ENCODE results near the gene LY6G6C. TPM values are rescaled to one million over a fixed set of nuclear protein-coding genes. Genes with fewer than 3 reads are reported as not detected.

The LY6G6C gene
- total RNA-seq, 4 donors from 2014 or later: 80.0 to 376 (median 338) TPM

DNA sequence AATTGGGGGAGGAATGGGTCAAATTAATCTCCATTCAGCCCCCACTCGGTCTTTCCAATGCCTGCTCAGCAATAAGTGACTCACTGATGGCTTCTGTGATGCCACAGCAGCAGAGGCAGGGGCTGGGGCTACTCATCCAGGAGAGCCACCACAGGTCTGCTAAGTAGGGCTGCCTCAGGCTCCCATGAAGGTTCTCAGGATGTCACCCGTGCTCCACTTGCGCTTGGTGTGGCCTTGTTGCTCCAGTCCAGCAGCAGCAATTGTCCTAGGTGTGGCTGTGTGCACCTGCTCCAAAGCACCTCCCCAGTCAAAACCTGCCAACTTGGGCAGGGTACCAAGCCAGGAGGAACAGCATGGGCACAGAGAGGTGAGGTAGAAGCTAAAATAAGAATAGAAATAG, 627 bp upstream of the LY6G6C start:
- DNase-seq (ENCODE audit: low spot score in 2 of 2): no peak
- no peaks in the 10 kb centered on the region for H3K27me3 ChIP-seq
- H3K4me1 ChIP-seq: peaks cover 50% of the 10 kb centered on the region
- TF ChIP-seq POLR2AphosphoS5 (IDR thresholded peaks at IDR 0.05) (no peak), EP300 (IDR thresholded peaks at IDR 0.05) (no peak), POLR2A (IDR thresholded peaks at IDR 0.05) (no peak)
- TF ChIP-seq, protein P1, sequence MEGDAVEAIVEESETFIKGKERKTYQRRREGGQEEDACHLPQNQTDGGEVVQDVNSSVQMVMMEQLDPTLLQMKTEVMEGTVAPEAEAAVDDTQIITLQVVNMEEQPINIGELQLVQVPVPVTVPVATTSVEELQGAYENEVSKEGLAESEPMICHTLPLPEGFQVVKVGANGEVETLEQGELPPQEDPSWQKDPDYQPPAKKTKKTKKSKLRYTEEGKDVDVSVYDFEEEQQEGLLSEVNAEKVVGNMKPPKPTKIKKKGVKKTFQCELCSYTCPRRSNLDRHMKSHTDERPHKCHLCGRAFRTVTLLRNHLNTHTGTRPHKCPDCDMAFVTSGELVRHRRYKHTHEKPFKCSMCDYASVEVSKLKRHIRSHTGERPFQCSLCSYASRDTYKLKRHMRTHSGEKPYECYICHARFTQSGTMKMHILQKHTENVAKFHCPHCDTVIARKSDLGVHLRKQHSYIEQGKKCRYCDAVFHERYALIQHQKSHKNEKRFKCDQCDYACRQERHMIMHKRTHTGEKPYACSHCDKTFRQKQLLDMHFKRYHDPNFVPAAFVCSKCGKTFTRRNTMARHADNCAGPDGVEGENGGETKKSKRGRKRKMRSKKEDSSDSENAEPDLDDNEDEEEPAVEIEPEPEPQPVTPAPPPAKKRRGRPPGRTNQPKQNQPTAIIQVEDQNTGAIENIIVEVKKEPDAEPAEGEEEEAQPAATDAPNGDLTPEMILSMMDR (IDR thresholded peaks at IDR 0.05): no peak
- no peak overlapping the region for H3K4me3 ChIP-seq
- H3K36me3 ChIP-seq: peaks cover 14% of the 10 kb centered on the region
- 60% methylated on average over 1 of the region's 3 CpGs for WGBS
- peak overlapping the region; percentile 88 for H3K27ac ChIP-seq
- no peaks in the 10 kb centered on the region for H3K9me3 ChIP-seq

DNA sequence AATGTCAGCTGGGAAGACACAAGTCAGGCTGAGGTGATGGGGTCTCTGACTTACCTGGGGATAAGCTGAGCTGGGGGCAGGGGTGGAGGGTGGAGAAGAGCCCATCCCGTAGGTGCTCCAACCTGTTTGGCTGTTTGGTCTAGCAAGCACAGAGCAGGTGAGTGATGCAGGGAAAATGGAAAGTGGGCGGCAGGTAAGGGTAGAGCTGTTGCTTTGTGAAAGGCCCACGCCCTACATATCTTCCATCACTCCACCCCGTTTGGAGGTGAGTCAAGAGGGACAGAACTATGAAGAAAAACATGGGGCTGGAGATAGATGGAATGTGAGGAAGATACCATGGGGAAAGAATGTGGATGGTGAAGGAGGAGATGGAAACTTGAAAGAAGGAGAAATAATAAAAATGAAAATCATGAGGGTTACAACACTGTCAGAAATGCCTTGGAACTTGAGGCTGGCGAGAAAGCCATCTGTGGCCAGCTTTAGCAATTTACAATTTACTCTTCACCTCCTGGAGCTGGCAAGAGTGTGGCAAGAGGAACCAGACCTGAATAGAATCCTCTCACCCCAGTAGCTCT, 1.3 kb downstream of the LY6G6C start:
- no peak for DNase-seq (ENCODE audit: low spot score in 2 of 2)
- Histone ChIP-seq H3K9me3 (no peaks in the 10 kb centered on the region), H3K4me3 (peak overlapping the region; percentile 16), H3K36me3 (no peaks in the 10 kb centered on the region), H3K4me1 (peaks cover 55% of the 10 kb centered on the region), H3K27ac (peak overlapping the region; percentile 88), H3K27me3 (no peaks in the 10 kb centered on the region)
- TF ChIP-seq, protein P1 (IDR thresholded peaks at IDR 0.05): no peak
- no peak for TF ChIP-seq POLR2A (IDR thresholded peaks at IDR 0.05)
- TF ChIP-seq EP300 (IDR thresholded peaks at IDR 0.05): no peak
- 50% methylated on average over 5 of the region's 5 CpGs for WGBS

DNA sequence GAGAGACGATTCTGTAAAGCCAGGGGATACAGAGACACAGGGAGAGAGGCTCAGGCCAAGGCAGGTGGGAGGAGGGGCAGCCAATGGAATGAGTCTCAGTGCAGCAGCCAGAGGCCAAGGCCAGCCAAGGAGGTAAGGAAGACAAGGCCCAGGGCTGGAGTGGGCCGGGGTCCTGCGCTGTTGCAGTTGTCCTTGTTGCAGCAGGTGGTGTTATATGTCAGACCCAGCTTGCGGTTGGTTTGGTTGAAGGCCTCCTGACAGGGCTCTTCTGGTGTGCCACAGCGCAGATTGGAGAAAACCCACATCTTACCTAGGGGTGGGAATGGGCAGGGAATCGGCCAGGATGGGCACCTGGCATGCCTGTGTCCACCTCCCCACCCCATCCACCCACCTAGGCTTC, 2.5 kb downstream of the LY6G6C start:
- peak overlapping the region; percentile 88 for H3K27ac ChIP-seq
- no peaks in the 10 kb centered on the region for H3K36me3 ChIP-seq
- H3K27me3 ChIP-seq: no peaks in the 10 kb centered on the region
- DNase-seq (ENCODE audit: low spot score in 2 of 2): no peak
- 68% methylated on average over 6 of the region's 6 CpGs for WGBS
- TF ChIP-seq POLR2A (IDR thresholded peaks at IDR 0.05) (no peak), POLR2AphosphoS5 (IDR thresholded peaks at IDR 0.05) (no peak), EP300 (IDR thresholded peaks at IDR 0.05) (no peak)
- TF ChIP-seq, protein P1 (IDR thresholded peaks at IDR 0.05): no peak
- H3K4me3 ChIP-seq: peak overlapping the region; percentile 1
- no peaks in the 10 kb centered on the region for H3K9me3 ChIP-seq
- H3K4me1 ChIP-seq: peaks cover 68% of the 10 kb centered on the region

DNA sequence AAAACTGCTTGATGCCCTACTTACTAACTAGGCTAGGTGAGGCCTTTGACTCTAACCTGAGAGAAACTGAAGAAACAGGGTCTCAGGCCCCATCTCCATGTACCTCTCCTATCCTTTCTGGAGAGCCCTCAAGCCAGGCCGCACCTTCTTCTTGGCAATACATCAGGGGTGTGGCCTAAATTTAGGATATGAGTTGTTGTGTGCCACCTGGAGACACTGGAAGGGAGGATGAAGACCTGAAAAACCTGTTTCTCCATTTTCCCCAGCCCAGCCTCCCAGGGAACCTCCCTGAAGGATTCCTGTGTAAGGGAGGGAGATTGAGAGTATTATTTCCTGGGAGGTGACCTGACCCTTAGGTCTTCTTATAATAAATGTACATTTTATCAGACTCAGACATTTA, 3.3 kb downstream of the LY6G6C start:
- peak overlapping the region; percentile 88 for H3K27ac ChIP-seq
- H3K27me3 ChIP-seq: no peaks in the 10 kb centered on the region
- no peaks in the 10 kb centered on the region for H3K36me3 ChIP-seq
- no peaks in the 10 kb centered on the region for H3K9me3 ChIP-seq
- TF ChIP-seq EP300 (IDR thresholded peaks at IDR 0.05): no peak
- no peak overlapping the region for H3K4me3 ChIP-seq
- H3K4me1 ChIP-seq: peaks cover 75% of the 10 kb centered on the region
- no peak for DNase-seq (ENCODE audit: low spot score in 2 of 2)
- 60% methylated on average over 1 of the region's 1 CpG for WGBS

DNA sequence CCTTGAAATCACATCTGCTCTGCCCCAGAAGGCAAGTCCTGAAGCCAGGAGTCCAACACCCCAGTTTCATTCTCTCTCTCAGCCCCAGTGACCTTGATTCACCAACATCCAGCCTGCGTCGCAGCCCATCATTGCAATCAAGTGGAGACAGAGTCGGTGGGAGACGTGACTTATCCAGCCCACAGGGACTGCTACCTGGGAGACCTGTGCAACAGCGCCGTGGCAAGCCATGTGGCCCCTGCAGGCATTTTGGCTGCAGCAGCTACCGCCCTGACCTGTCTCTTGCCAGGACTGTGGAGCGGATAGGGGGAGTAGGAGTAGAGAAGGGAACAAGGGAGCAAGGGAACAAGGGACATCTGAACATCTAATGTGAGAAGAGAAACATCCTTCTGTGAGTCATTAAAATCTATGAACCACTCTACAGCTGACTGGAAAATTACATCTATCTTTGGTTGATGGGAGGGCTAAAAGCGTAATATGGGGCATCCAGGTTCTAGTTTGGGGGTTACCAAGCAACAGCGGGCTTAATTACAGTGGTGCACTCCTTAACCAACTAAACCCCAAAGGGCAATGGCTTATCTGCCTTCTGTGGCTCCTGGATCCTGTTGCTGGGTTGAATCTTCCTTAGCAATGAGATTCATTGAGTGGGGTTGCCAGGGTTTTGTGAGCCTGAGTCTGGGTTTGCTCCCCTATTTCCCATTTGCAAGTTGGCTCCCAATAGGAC, 3.9 kb downstream of the LY6G6C start:
- no peaks in the 10 kb centered on the region for H3K27me3 ChIP-seq
- no peak for DNase-seq (ENCODE audit: low spot score in 2 of 2)
- no peak overlapping the region for H3K4me3 ChIP-seq
- peak overlapping the region; percentile 88 for H3K27ac ChIP-seq
- H3K9me3 ChIP-seq: no peaks in the 10 kb centered on the region
- TF ChIP-seq POLR2A (IDR thresholded peaks at IDR 0.05) (no peak), EP300 (IDR thresholded peaks at IDR 0.05) (no peak), POLR2AphosphoS5 (IDR thresholded peaks at IDR 0.05) (no peak)
- TF ChIP-seq, protein P1 (IDR thresholded peaks at IDR 0.05): no peak
- no peaks in the 10 kb centered on the region for H3K36me3 ChIP-seq
- WGBS: 50% methylated on average over 10 of the region's 10 CpGs
- H3K4me1 ChIP-seq: peaks cover 81% of the 10 kb centered on the region
